Measurements from ENCODE around the gene DAGLA. TPM values are rescaled to one million over a fixed set of nuclear protein-coding genes. Genes with fewer than 3 reads are reported as not detected.

DAGLA gene
- total RNA-seq, 3 donors from 2014 or later, result 7.2 to 12.0 (median 11.9) TPM

GRCh38 chr11:61756147-61756451 is 75.9 kb downstream of the DAGLA start:
- no peak overlapping the region for H3K4me3 ChIP-seq
- no peak for DNase-seq
- intact Hi-C loops (cut with DNase I, micrococcal nuclease), result no loop called here
- H3K4me1 ChIP-seq (ENCODE audit: low read depth), result peaks cover 27% of the 10 kb centered on the region
- H3K9me3 ChIP-seq, result no peaks in the 10 kb centered on the region
- no peak for TF ChIP-seq CTCF (IDR thresholded peaks at IDR 0.05)
- ATAC-seq, result no peak
- no peaks in the 10 kb centered on the region for H3K36me3 ChIP-seq (ENCODE audit: low read depth)

GRCh38 chr11:61756452-61757212 is 76.4 kb downstream of the DAGLA start:
- DNase-seq (peak; percentile 79 to 88 (median 81)), ATAC-seq (peak; percentile 88)
- no peaks in the 10 kb centered on the region for H3K36me3 ChIP-seq (ENCODE audit: low read depth)
- no peak for TF ChIP-seq CTCF (IDR thresholded peaks at IDR 0.05)
- intact Hi-C loops (cut with DNase I, micrococcal nuclease), result no loop called here
- peaks cover 27% of the 10 kb centered on the region for H3K4me1 ChIP-seq (ENCODE audit: low read depth)
- H3K4me3 ChIP-seq, result no peak overlapping the region
- no peaks in the 10 kb centered on the region for H3K9me3 ChIP-seq

- no peaks in the 10 kb centered on the region for H3K36me3 ChIP-seq (ENCODE audit: low read depth)
- intact Hi-C loops (cut with DNase I, micrococcal nuclease), result no loop called here
- H3K4me1 ChIP-seq (ENCODE audit: low read depth), result peaks cover 23% of the 10 kb centered on the region
- no peak for DNase-seq
- no peaks in the 10 kb centered on the region for H3K9me3 ChIP-seq
- no peak for TF ChIP-seq CTCF (IDR thresholded peaks at IDR 0.05)
- no peak overlapping the region for H3K4me3 ChIP-seq
- ATAC-seq, result no peak
Measured at GRCh38 chr11:61757213-61757862, 77.1 kb downstream of the DAGLA start.

- TF ChIP-seq CTCF (IDR thresholded peaks at IDR 0.05), result no peak
- no peak overlapping the region for H3K4me3 ChIP-seq
- H3K9me3 ChIP-seq, result no peaks in the 10 kb centered on the region
- H3K36me3 ChIP-seq (ENCODE audit: low read depth), result no peaks in the 10 kb centered on the region
- H3K4me1 ChIP-seq (ENCODE audit: low read depth), result peaks cover 17% of the 10 kb centered on the region
- intact Hi-C loops (cut with DNase I, micrococcal nuclease), result no loop called here
- ATAC-seq, result no peak
- no peak for DNase-seq
Measured at GRCh38 chr11:61760946-61761345, 80.8 kb downstream of the DAGLA start.

GRCh38 chr11:61761440-61762222 is 81.4 kb downstream of the DAGLA start:
- ATAC-seq (no peak), DNase-seq (no peak)
- Histone ChIP-seq H3K4me3 (no peak overlapping the region), H3K4me1 (ENCODE audit: low read depth) (peaks cover 10% of the 10 kb centered on the region), H3K9me3 (no peaks in the 10 kb centered on the region), H3K36me3 (ENCODE audit: low read depth) (no peaks in the 10 kb centered on the region)
- no peak for TF ChIP-seq CTCF (IDR thresholded peaks at IDR 0.05)
- intact Hi-C loops (cut with DNase I, micrococcal nuclease), result no loop called here
